Lower leg skin (tissue), 3 donors: Measurements from ENCODE around the gene PFDN1.

Experiments used
- CTCF ChIP-seq, 3 donors: fragments of 450-650 bp; IDR thresholded peaks; one replicate each; pipeline ENCODE4 v1.5.1; 2016; ENCODE audit warnings: antibody characterized with exemption in 3 of 3, mild to moderate bottlenecking in 3 of 3, moderate library complexity in 2 of 3
- POLR2A ChIP-seq, 2 donors: fragments of 450-650 bp; IDR thresholded peaks; one replicate each; pipeline ENCODE4 v1.6.1; 2016 to 2017; ENCODE audit warnings: antibody characterized with exemption in 2 of 2, mild to moderate bottlenecking in 1 of 2, moderate library complexity in 1 of 2

- no peak for TF ChIP-seq POLR2A (IDR thresholded peaks at IDR 0.05)
- no peak for TF ChIP-seq CTCF (IDR thresholded peaks at IDR 0.05)
Measured at GRCh38 chr5:140324041-140324600, 21.2 kb upstream of the PFDN1 start.
